Type B pancreatic cell (in vitro differentiated cells): ENCODE results near the gene PTPRH. TPM values are rescaled to one million over a fixed set of nuclear protein-coding genes. Genes with fewer than 3 reads are reported as not detected.
A peak's percentile ranks its signal among the peaks of the same experiment; 100 is the strongest.

ENCODE experiments used
- DNase-seq: peaks from one replicate; pipeline ENCODE4 v3.0.0; 2021; ENCODE audit warnings: mixed read lengths; ENCODE audit not compliant: unreplicated experiment; ENCODE audit errors: extremely low spot score
- H3K27ac Mint-ChIP-seq: 2 replicates; pipeline ENCODE4 v1.8.0; 2021; ENCODE audit warnings: mild to moderate bottlenecking, mixed read lengths
- H3K27me3 Mint-ChIP-seq: 2 replicates; pipeline ENCODE4 v1.8.0; 2021; ENCODE audit warnings: mixed read lengths
- H3K36me3 Mint-ChIP-seq: 2 replicates; pipeline ENCODE4 v1.8.0; 2021; ENCODE audit warnings: mixed read lengths
- H3K4me1 Mint-ChIP-seq: one replicate; pipeline ENCODE4 v1.8.0; 2021; ENCODE audit warnings: mixed read lengths; ENCODE audit not compliant: unreplicated experiment
- H3K4me3 Mint-ChIP-seq: 2 replicates; pipeline ENCODE4 v1.8.0; 2021; ENCODE audit warnings: mild to moderate bottlenecking, mixed read lengths
- H3K9me3 Mint-ChIP-seq: 2 replicates; pipeline ENCODE4 v1.8.0; 2021; ENCODE audit warnings: mixed read lengths
- total RNA-seq: library from RNA; stranded (reverse); gene quantifications from 2 replicates; pipeline ENCODE4 v1.2.1, GENCODE V29; 2021; ENCODE audit warnings: low replicate concordance
- TF ChIP-seq, protein P1 (sequence below): fragments of 200-600 bp; sonication (generic); conservative IDR thresholded peaks from 2 replicates; pipeline ENCODE4 v1.5.0; 2021; ENCODE audit warnings: antibody characterized with exemption, mild to moderate bottlenecking

The PTPRH gene
- total RNA-seq, 1 donor from 2014 or later = 4.3 TPM

DNA sequence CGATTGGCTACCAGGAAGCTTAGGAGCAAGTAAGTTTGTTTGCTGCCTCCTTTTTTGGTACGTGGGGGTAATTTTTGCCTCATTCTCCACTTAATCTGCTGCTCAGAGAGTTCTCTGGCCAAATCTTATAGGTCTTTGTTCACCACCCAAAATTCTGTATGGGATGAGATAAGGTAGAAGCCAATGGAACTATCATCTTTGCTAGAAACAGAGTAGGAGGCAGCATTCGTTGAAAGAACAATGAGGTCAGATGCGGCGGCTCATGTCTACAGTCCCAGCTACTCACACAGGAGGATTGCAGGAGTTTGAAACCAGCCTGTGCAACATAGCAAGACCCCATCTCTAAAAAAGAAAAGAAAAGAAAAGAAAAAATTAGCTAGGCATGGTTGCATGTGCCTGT lies 37.9 kb downstream of the PTPRH start:
- H3K9me3 Mint-ChIP-seq = no peaks in the 10 kb centered on the region
- DNase-seq = no peak

DNA sequence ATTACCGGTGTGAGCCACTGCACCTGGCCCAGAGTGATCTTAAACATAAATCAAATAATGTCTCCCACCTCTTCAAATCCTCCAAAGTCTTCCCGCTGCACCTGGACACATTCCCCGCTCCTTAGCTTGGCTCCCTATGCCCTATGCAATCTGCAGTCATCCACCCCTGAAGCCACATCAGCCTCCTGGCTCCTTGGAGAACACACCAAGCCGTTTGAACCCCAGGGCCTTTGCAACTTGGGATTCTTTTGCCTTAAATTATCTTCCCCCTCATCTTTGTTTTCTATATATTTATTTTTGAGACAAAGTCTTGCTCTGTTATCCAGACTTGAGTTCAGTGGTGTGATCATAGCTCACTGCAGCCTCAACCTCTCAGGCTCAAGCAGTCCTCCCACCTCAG lies 40.2 kb downstream of the PTPRH start:
- H3K4me3 Mint-ChIP-seq = no peak overlapping the region
- TF ChIP-seq, protein P1, sequence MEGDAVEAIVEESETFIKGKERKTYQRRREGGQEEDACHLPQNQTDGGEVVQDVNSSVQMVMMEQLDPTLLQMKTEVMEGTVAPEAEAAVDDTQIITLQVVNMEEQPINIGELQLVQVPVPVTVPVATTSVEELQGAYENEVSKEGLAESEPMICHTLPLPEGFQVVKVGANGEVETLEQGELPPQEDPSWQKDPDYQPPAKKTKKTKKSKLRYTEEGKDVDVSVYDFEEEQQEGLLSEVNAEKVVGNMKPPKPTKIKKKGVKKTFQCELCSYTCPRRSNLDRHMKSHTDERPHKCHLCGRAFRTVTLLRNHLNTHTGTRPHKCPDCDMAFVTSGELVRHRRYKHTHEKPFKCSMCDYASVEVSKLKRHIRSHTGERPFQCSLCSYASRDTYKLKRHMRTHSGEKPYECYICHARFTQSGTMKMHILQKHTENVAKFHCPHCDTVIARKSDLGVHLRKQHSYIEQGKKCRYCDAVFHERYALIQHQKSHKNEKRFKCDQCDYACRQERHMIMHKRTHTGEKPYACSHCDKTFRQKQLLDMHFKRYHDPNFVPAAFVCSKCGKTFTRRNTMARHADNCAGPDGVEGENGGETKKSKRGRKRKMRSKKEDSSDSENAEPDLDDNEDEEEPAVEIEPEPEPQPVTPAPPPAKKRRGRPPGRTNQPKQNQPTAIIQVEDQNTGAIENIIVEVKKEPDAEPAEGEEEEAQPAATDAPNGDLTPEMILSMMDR = no peak
- no peak overlapping the region for H3K27ac Mint-ChIP-seq
- no peak for DNase-seq
- H3K4me1 Mint-ChIP-seq = peaks cover 9% of the 10 kb centered on the region
- peaks cover 64% of the 10 kb centered on the region for H3K27me3 Mint-ChIP-seq
- H3K9me3 Mint-ChIP-seq = no peaks in the 10 kb centered on the region
- H3K36me3 Mint-ChIP-seq = no peaks in the 10 kb centered on the region

More for the DNA sequence above, 37.9 kb downstream of the PTPRH start:
- H3K4me3 Mint-ChIP-seq = peak overlapping the region; percentile 68
- no peaks in the 10 kb centered on the region for H3K36me3 Mint-ChIP-seq
- peaks cover 77% of the 10 kb centered on the region for H3K27me3 Mint-ChIP-seq
- peaks cover 8% of the 10 kb centered on the region for H3K4me1 Mint-ChIP-seq
- TF ChIP-seq, protein P1 = no peak
- H3K27ac Mint-ChIP-seq = no peak overlapping the region

DNA sequence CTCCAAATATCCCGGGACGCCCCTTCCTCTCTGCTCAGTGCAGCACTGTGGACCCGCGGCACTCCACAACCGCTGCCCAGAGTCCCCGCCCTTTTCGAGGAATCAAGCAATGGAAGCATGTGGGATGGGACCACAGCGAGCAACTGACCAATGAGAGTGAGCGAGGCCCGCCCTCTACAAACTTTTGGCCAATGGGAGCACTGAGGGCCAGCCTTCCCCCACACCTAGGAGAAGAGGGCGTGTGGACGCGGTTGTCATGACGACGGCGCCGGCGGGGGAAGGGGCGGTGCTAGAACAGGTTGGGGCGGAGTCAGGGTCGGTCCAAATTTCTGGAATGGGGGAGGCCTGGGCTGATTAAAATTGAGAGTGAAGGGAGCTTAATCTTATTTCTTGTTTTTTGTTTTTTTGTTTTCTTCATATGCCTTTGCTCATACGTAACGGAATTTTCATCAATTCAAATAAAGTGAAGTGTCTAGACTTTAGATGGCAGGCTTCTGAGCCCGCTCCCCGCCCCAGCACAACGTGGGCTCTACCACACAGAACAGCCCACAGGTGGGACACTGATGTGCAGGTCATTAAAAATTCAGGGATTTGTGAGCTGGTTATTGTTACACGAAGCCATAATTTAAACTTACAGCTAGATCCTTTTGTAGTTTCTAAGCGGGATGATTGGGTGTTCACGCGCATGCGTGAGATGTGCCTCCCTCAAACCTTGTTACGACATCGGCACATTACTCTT lies 42.6 kb downstream of the PTPRH start, which contains the start of gene DNAAF3:
Gene DNAAF3 (minus strand): TSS at position 84 of the 739 bp plus-strand sequence. CDS start 200 bp downstream, outside the sequence.
- Mint-ChIP-seq H3K27ac (peak within 1 kb of the TSS; percentile 98), H3K27me3 (peaks cover 50% of the 10 kb centered on the region), H3K9me3 (no peaks in the 10 kb centered on the region), H3K4me1 (peaks cover 9% of the 10 kb centered on the region), H3K36me3 (no peaks in the 10 kb centered on the region), H3K4me3 (peak within 1 kb of the TSS; percentile 98)
- DNase-seq = peak; percentile 98
- TF ChIP-seq, protein P1 = peak; percentile 49

DNA sequence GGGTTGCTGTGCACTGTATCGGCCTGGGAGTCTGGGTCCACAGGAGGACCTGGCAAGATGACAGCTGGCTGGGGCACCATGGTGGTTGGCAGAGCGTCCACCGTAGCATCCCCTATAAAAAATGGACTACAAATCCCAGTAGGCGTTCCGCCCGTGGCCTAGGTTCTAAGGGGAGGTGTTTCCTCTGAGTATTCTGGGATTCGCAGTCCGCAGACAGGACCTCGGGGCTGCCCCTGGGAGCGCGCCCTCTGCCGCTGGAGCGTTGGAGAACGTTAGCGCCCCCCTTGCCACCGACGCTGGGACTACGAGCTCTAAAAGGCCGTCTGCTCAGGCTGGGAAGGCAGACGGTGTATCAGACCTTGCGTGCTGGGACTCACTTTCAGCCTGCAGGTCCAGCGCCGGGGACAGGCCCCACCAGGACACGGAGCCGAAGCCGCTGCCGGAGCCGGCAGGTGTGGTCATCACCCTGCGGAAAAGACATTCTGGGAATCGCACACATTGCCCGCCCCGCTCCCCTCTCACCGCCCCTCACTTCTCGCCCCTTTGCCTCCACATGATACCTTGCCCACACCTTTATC lies 43.3 kb downstream of the PTPRH start:
- Mint-ChIP-seq H3K4me3 (peak overlapping the region; percentile 98), H3K4me1 (peaks cover 9% of the 10 kb centered on the region), H3K27me3 (peaks cover 43% of the 10 kb centered on the region), H3K27ac (peak overlapping the region; percentile 98), H3K36me3 (no peaks in the 10 kb centered on the region), H3K9me3 (no peaks in the 10 kb centered on the region)
- no peak for DNase-seq
- TF ChIP-seq, protein P1 = peak; percentile 81

DNA sequence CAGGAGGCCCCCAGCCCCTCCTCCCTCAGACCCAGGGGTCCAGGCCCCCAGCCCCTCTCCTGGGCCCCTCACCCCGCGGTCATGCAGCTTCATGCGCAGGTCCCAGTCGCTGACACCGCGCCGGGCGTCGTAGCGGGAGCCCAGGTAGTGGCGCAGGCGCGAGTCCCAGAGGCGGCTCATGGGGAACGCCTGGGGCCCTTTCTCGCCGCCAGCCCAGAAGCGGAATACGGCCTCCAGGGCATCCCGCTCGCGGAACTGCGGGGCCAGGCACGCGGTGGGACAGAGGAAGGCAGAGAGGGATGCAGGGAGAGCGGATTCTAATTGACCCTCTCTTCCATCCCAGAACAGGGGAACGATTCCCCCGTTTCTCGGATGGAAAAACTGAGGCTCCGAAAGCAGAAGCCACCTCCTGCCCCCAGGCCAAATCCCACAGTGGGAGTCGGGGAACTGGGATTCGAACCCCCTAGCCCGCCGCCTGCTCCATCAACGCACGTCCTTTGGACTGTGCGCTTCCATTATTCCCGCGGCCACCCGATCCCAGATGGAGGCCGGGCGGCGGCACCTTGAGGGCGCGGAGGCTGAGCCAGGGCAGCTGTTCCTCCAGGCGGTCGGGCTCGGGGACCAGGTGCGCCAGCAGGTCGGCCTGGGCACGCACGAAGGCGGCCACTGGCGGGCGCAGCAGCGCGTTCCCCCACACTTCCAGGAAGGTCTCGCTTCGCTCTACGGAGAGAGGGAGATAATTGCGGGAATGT lies 47.6 kb downstream of the PTPRH start:
- Mint-ChIP-seq H3K27ac (no peak overlapping the region), H3K9me3 (no peaks in the 10 kb centered on the region), H3K4me1 (peaks cover 4% of the 10 kb centered on the region), H3K27me3 (peaks cover 51% of the 10 kb centered on the region), H3K4me3 (no peak overlapping the region), H3K36me3 (no peaks in the 10 kb centered on the region)
- DNase-seq = no peak
- TF ChIP-seq, protein P1 = no peak
